Fibroblast of lung (primary cell): ENCODE measurements around the gene KCNK6.

Experiments used
- CTCF ChIP-seq, 2 donors: IDR thresholded peaks in 1 of 2; conservative IDR thresholded peaks in 1 of 2; 1 replicate in 1 of 2; 2 replicates in 1 of 2; pipeline ENCODE4 v1.5.1; 2011 to 2012; ENCODE audit warnings: low read length in 2 of 2, control low read depth in 1 of 2, inconsistent platforms in 1 of 2, low read depth in 1 of 2, mild to moderate bottlenecking in 1 of 2
- EZH2 ChIP-seq: IDR thresholded peaks from 2 replicates; pipeline ENCODE4 v1.5.1; 2012; ENCODE audit warnings: low read length, control low read depth, mild to moderate bottlenecking; ENCODE audit errors: missing control alignments

- TF ChIP-seq CTCF (conservative IDR thresholded peaks at IDR 0.05 in 1 of 2, IDR thresholded peaks at IDR 0.05 in 1 of 2; ENCODE audit: low read depth in 1 of 2, low read length in 2 of 2) (no peak), EZH2 (no peak)
Measured at GRCh38 chr19:38315657-38316476, 3.8 kb upstream of the KCNK6 start, which contains the start of gene YIF1B.
